Lower lobe of right lung (tissue), 2 donors: ENCODE results near the gene FOXK2. TPM values are rescaled to one million over a fixed set of nuclear protein-coding genes. Genes with fewer than 3 reads are reported as not detected.

Experiments used
- ATAC-seq, 2 donors: fragments of 200-7000 bp; cut with Tn5 transposase; one replicate each; pipeline ENCODE4 v1.9.1; 2020 to 2022; ENCODE audit warnings: mild to moderate bottlenecking in 2 of 2, moderate library complexity in 2 of 2
- DNase-seq: peaks from one replicate; pipeline ENCODE4 v3.0.0-alpha.2; 2020
- H3K27ac ChIP-seq: fragments of 200-600 bp; one replicate; pipeline ENCODE4 v1.8.0; 2022
- H3K27me3 ChIP-seq: fragments of 200-600 bp; one replicate; pipeline ENCODE4 v1.8.0; 2022; ENCODE audit warnings: low read depth
- H3K36me3 ChIP-seq: fragments of 200-600 bp; one replicate; pipeline ENCODE4 v1.8.0; 2022; ENCODE audit warnings: mild to moderate bottlenecking
- H3K4me1 ChIP-seq: fragments of 200-600 bp; one replicate; pipeline ENCODE4 v1.8.0; 2022
- H3K4me3 ChIP-seq: fragments of 200-600 bp; one replicate; pipeline ENCODE4 v1.8.0; 2022; ENCODE audit warnings: mild to moderate bottlenecking
- H3K9me3 ChIP-seq: fragments of 200-600 bp; one replicate; pipeline ENCODE4 v1.8.0; 2022
- CTCF ChIP-seq: fragments of 200-600 bp; IDR thresholded peaks from one replicate; pipeline ENCODE4 v1.8.0; 2022; ENCODE audit warnings: antibody characterized with exemption, mild to moderate bottlenecking
- intact Hi-C: fragments of 100-400 bp; cut with DNase I; formaldehyde crosslinking; loops from one replicate; pipeline ENCODE4 v1.11.0; 2022
- total RNA-seq: library from RNA; stranded (reverse); fragmentation: NEBNext Ultra II Directional; extraction: Animal tissue kit (Norgen Biotek cat#: 25700); gene quantifications from one replicate; pipeline ENCODE4 v1.2.1, GENCODE V29; 2021
- donor health status: DM: no; HTN: yes; CAD: no; lungs with severe emphysema.

FOXK2 gene
- total RNA-seq, 1 donor from 2014 or later = 60.1 TPM

DNA sequence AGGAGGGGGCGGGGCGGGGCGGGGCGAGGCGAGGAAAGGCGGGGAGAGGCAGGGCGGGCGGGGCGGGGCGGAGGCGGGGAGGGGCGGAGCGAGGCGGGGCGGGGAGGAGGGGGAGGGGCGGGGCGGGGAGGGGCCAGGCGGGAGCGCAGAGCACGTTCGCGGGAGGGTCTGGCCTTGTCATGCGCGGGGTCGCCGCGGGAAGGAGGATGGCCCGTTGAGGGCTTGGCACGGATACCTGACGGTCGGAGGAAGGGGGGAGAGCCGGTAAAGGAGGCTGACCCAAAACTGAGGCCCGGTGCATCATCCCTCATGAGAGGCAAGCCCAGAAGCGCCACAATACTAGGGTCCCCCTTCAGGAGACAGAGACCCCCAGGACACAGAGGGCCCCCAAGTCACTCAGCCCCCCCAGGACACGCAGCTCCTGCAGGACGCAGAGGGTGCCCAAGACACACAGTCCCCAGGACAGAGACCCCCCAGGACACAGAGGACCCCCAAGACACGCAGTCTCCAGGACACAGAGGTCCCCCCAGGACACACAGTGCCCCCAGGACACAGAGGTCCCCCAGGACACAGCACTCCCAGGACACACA is 129.3 kb downstream of the FOXK2 start:
- intact Hi-C loops = no loop called here
- Histone ChIP-seq H3K9me3 (no peaks in the 10 kb centered on the region), H3K27ac (no peak overlapping the region), H3K36me3 (peaks cover 7% of the 10 kb centered on the region), H3K27me3 (no peaks in the 10 kb centered on the region), H3K4me3 (peak overlapping the region; percentile 53), H3K4me1 (peaks cover 24% of the 10 kb centered on the region)
- TF ChIP-seq CTCF = no peak
- DNase-seq = peak; percentile 78
- peak; percentile 13 to 25 for ATAC-seq

- Histone ChIP-seq H3K27me3 (no peaks in the 10 kb centered on the region), H3K4me3 (no peak overlapping the region), H3K4me1 (peaks cover 24% of the 10 kb centered on the region), H3K36me3 (no peaks in the 10 kb centered on the region), H3K27ac (no peak overlapping the region), H3K9me3 (no peaks in the 10 kb centered on the region)
- intact Hi-C loops = no loop called here
- ATAC-seq (no peak), DNase-seq (no peak)
- TF ChIP-seq CTCF = no peak
Measured at GRCh38 chr17:82649501-82650261, 130.1 kb downstream of the FOXK2 start.

DNA sequence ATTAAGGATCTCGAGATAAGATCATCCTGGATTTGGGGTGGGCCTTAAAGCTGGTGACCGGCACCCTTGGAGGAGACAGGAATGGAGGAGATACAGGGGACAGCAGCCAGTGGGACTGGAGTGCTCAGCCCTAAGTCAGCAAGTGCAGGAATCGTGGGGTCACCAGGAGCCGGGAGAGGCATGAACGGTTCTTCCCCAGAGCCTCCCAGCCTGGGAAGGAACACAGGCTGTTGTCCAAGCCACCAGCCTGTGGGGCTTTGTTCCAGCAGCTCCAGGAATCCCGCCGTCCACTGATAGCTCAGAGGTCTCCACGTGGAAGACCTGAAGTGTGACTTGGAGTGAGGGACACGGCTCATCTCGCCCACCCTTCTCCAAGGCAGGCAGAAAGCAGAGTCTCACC is 131.2 kb downstream of the FOXK2 start:
- H3K27me3 ChIP-seq = no peaks in the 10 kb centered on the region
- DNase-seq = no peak
- TF ChIP-seq CTCF = no peak

DNA sequence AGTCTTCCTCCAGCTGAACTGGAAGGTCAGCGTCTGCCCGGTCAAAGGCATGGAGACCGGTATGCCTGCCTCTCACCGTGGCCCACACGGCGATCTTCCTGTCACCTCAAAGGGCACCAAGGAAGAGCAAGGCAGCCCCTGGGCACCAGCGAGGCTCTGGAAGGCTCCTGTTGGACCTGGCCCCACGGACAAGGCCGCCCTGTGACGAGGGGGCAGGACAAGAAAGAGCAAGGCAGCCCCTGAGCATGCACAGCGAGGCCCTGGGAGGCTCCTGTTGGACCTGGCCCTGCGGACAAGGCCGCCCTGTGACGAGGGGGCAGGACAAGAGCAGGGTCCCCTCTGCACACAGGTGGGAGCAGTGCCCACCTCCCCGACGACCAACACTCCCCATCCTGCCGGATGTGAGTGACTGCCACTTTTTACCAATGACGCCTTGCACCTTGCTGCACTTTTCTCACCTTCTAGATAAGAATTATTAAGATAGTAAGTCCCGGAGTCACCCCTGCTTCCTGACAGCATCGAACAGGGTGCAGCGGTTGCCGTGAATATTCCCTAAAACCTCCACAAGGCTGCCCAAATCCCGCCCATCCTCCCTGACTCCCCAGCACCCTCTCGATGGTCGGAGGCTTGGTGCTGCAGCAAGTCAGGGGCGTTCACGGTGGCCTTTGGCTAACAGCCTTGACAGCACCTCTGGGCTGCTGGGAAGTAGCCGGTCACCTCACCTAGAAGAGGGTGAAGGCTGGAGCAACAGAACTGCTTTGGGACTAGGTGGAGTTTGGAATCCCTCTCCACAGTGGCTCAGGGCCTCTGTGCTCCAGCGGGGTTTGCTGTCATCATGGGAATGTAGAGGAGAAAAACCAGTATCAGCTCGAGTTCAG is 134.4 kb downstream of the FOXK2 start:
- DNase-seq (peak; percentile 44), ATAC-seq (no peak)
- Histone ChIP-seq H3K4me3 (no peak overlapping the region), H3K9me3 (no peaks in the 10 kb centered on the region), H3K4me1 (no peaks in the 10 kb centered on the region), H3K27ac (no peak overlapping the region), H3K36me3 (peaks cover 17% of the 10 kb centered on the region), H3K27me3 (no peaks in the 10 kb centered on the region)
- intact Hi-C loops = no loop called here
- no peak for TF ChIP-seq CTCF

More for the DNA sequence above, 131.2 kb downstream of the FOXK2 start:
- H3K36me3 ChIP-seq = no peaks in the 10 kb centered on the region
- H3K27ac ChIP-seq = no peak overlapping the region
- no peak for ATAC-seq
- intact Hi-C loops = no loop called here
- H3K9me3 ChIP-seq = no peaks in the 10 kb centered on the region
- H3K4me3 ChIP-seq = no peak overlapping the region
- H3K4me1 ChIP-seq = peaks cover 19% of the 10 kb centered on the region

Other genes with a start within 250 kb of the FOXK2 start
- 146 TPM for gene CSNK1D, start 246.0 kb upstream of the FOXK2 start, total RNA-seq
- 7.1 TPM for gene CD7, start 202.1 kb upstream of the FOXK2 start, total RNA-seq
- gene SECTM1, start 186.0 kb upstream of the FOXK2 start, total RNA-seq = 44.5 TPM
- not detected for gene TEX19, start 160.5 kb upstream of the FOXK2 start, total RNA-seq
- gene UTS2R, start 148.0 kb upstream of the FOXK2 start, total RNA-seq = not detected
- 60.2 TPM for gene HEXD, start 101.4 kb upstream of the FOXK2 start, total RNA-seq
- gene OGFOD3, start 101.1 kb upstream of the FOXK2 start, total RNA-seq = 27.1 TPM
- 132 TPM for gene CYBC1, start 69.0 kb upstream of the FOXK2 start, total RNA-seq
- gene NARF, start 61.0 kb upstream of the FOXK2 start, total RNA-seq = 54.9 TPM
- gene WDR45B, start 128.7 kb downstream of the FOXK2 start, total RNA-seq = 66.1 TPM
- gene RAB40B, start 179.0 kb downstream of the FOXK2 start, total RNA-seq = 10.2 TPM
- 28.1 TPM for gene FN3KRP, start 197.0 kb downstream of the FOXK2 start, total RNA-seq
- 27.9 TPM for gene FN3K, start 215.9 kb downstream of the FOXK2 start, total RNA-seq
- gene TBCD, start 232.3 kb downstream of the FOXK2 start, total RNA-seq = 84.8 TPM